GM03348 (cell line): ENCODE data around the gene ECHDC1.

Experiments
- DNase-seq: peaks from one replicate; pipeline ENCODE4 v3.0.0; 2012; ENCODE audit warnings: low spot score

The ECHDC1 gene

GRCh38 chr6:127282184-127282583, 61.2 kb downstream of the ECHDC1 start:
- no peak for DNase-seq

- no peak for DNase-seq
These were observed 63.6 kb downstream of the ECHDC1 start for GRCh38 chr6:127279815-127280214.

- no peak for DNase-seq
These were observed 65.2 kb downstream of the ECHDC1 start for GRCh38 chr6:127277878-127278843.

- DNase-seq = no peak
These were observed 67.1 kb downstream of the ECHDC1 start for GRCh38 chr6:127276331-127276730.

GRCh38 chr6:127273499-127273898, 69.9 kb downstream of the ECHDC1 start:
- no peak for DNase-seq

GRCh38 chr6:127272576-127272975, 70.8 kb downstream of the ECHDC1 start:
- no peak for DNase-seq

GRCh38 chr6:127267646-127268625, 75.5 kb downstream of the ECHDC1 start:
- DNase-seq = peak; percentile 9

- DNase-seq = peak; percentile 80
These were observed 76.3 kb downstream of the ECHDC1 start for GRCh38 chr6:127266892-127267645.

GRCh38 chr6:127266178-127266891, 77.1 kb downstream of the ECHDC1 start, which contains the start of gene RNF146:
TSS of gene RNF146 (plus strand) at chr6:127266864. CDS start at chr6:127280339, 13,475 bp downstream.
- DNase-seq = peak; percentile 96

GRCh38 chr6:127263481-127263880, 79.9 kb downstream of the ECHDC1 start:
- DNase-seq = no peak

- DNase-seq = no peak
These were observed 80.5 kb downstream of the ECHDC1 start for GRCh38 chr6:127262896-127263295.

GRCh38 chr6:127255286-127255685, 88.1 kb downstream of the ECHDC1 start:
- DNase-seq = no peak

GRCh38 chr6:127249621-127250020, 93.8 kb downstream of the ECHDC1 start:
- DNase-seq = no peak

GRCh38 chr6:127247114-127248096, 96.0 kb downstream of the ECHDC1 start:
- DNase-seq = peak; percentile 5

- peak; percentile 24 for DNase-seq
These were observed 99.9 kb downstream of the ECHDC1 start for GRCh38 chr6:127243501-127243900.
